HepG2 (cell line): Measurements from ENCODE around the gene MFAP1. TPM values are rescaled to one million over a fixed set of nuclear protein-coding genes. Genes with fewer than 3 reads are reported as not detected.

Source experiments
- ATF2 ChIP-seq: sonication (generic); formaldehyde crosslinking; IDR thresholded peaks from 2 replicates; pipeline ENCODE4 v1.4.0; 2020; ENCODE audit warnings: missing genetic modification reagents
- CEBPZ ChIP-seq: IDR thresholded peaks from 2 replicates; pipeline ENCODE4 v1.6.1; 2012; ENCODE audit warnings: low read length, improper control_type of control experiment
- FIP1L1 ChIP-seq: fragments of 200-400 bp; formaldehyde crosslinking; IDR thresholded peaks from 2 replicates; pipeline ENCODE4 v1.6.1; 2018; ENCODE audit warnings: low read depth, mild to moderate bottlenecking, low read length, moderate library complexity, borderline replicate concordance; ENCODE audit not compliant: insufficient read depth
- GATAD1 ChIP-seq: IDR thresholded peaks from 2 replicates; pipeline ENCODE4 v1.6.1; 2016; ENCODE audit warnings: missing genetic modification reagents, missing compliant biosample characterization
- IRF2 ChIP-seq: IDR thresholded peaks from 2 replicates; pipeline ENCODE4 v1.6.1; 2018; ENCODE audit warnings: missing genetic modification reagents, missing compliant biosample characterization
- PRDM10 ChIP-seq: sonication (generic); formaldehyde crosslinking; IDR thresholded peaks from 2 replicates; pipeline ENCODE4 v1.4.0; 2020; ENCODE audit warnings: low read depth, missing genetic modification reagents
- PTBP1 ChIP-seq: fragments of 200-400 bp; formaldehyde crosslinking; IDR thresholded peaks from 2 replicates; pipeline ENCODE4 v1.6.1; 2018; ENCODE audit warnings: low read length, low read depth; ENCODE audit not compliant: poor library complexity, severe bottlenecking
- ZBTB2 ChIP-seq: sonication (generic); formaldehyde crosslinking; IDR thresholded peaks from 2 replicates; pipeline ENCODE4 v1.8.0; 2022; ENCODE audit warnings: low read depth, missing genetic modification reagents
- ZFP36L1 ChIP-seq: sonication (generic); formaldehyde crosslinking; IDR thresholded peaks from 2 replicates; pipeline ENCODE4 v1.8.0; 2022; ENCODE audit warnings: mild to moderate bottlenecking, missing genetic modification reagents, moderate library complexity
- ZKSCAN1 ChIP-seq: fragments of 150-350 bp; IDR thresholded peaks from 2 replicates; pipeline ENCODE4 v1.6.1; 2014; ENCODE audit warnings: low read length
- ZNF17 ChIP-seq: sonication (generic); formaldehyde crosslinking; IDR thresholded peaks from 2 replicates; pipeline ENCODE4 v1.5.0; 2020; ENCODE audit warnings: mild to moderate bottlenecking, missing genetic modification reagents
- ZNF205 ChIP-seq: IDR thresholded peaks from 2 replicates; pipeline ENCODE4 v1.6.1; 2018; ENCODE audit warnings: missing biosample characterization, missing genetic modification reagents
- ZNF274 ChIP-seq: sonication (generic); formaldehyde crosslinking; IDR thresholded peaks from 2 replicates; pipeline ENCODE4 v1.5.1; 2020; ENCODE audit warnings: mild to moderate bottlenecking, missing genetic modification reagents
- ZNF549 ChIP-seq: sonication (generic); formaldehyde crosslinking; IDR thresholded peaks from 2 replicates; pipeline ENCODE4 v1.5.0; 2020; ENCODE audit warnings: missing genetic modification reagents
- ZNF704 ChIP-seq: sonication (generic); formaldehyde crosslinking; IDR thresholded peaks from 2 replicates; pipeline ENCODE4 v1.8.1; 2023; ENCODE audit warnings: mild to moderate bottlenecking, inconsistent platforms, moderate library complexity, missing genetic modification reagents, borderline replicate concordance
- ZNF891 ChIP-seq: sonication (generic); formaldehyde crosslinking; IDR thresholded peaks from 2 replicates; pipeline ENCODE4 v1.5.0; 2020; ENCODE audit warnings: mild to moderate bottlenecking, missing genetic modification reagents
- ZSCAN12 ChIP-seq: sonication (generic); formaldehyde crosslinking; IDR thresholded peaks from 2 replicates; pipeline ENCODE4 v1.9.0; 2021; ENCODE audit warnings: mild to moderate bottlenecking, missing genetic modification reagents
- polyA plus RNA-seq, 8 experiments: library from polyadenylated mRNA; depleted of rRNA in 3 of 8; stranded (reverse) in 7 of 8; unstranded in 1 of 8; fragments of >200 nt; fragmentation: Illumina TruSeq in 4 of 8; extraction: Trizol in 4 of 8; gene quantifications; 2 replicates each; pipeline versions ENCODE4 v1.2.1 to v1.2.3, GENCODE V29; 2011 to 2016; ENCODE audit warnings: low read depth in 4 of 8, missing spikeins in 1 of 8, mixed read lengths in 1 of 8; ENCODE audit not compliant: insufficient read depth in 1 of 8
- total RNA-seq, 5 experiments: library from RNA; depleted of rRNA; stranded (reverse); fragments of >200 nt; fragmentation: Illumina TruSeq; extraction: Trizol; gene quantifications; 2 replicates each; pipeline ENCODE4 v1.2.3, GENCODE V29; 2016; ENCODE audit warnings: low read depth in 1 of 5

Gene MFAP1
- total and polyA plus RNA-seq, 2 of the 13 experiments (the other 11 are each of a cell fraction or from before 2014, with no cell fraction given) = 11.8 to 39.5 TPM

GRCh38 chr15:43791993-43792760 lies 32.3 kb downstream of the MFAP1 start, which contains the start of gene SERF2 (continued):
- TF ChIP-seq PRDM10 (no peak), ZNF704 (CRISPR knock-in tag) (no peak), CEBPZ (no peak), ZNF549 (CRISPR knock-in tag) (no peak), GATAD1 (CRISPR knock-in tag) (no peak; the same call in 1 of the 2 replicates), ATF2 (CRISPR knock-in tag) (peak; percentile 70; the same call in 1 of the 2 replicates), ZNF205 (peak; percentile 55; the same call in 1 of the 2 replicates), ZSCAN12 (CRISPR knock-in tag) (no peak), FIP1L1 (no peak), ZNF891 (peak; percentile 66; the same call in 1 of the 2 replicates), PTBP1 (no peak), ZBTB2 (CRISPR knock-in tag) (no peak; the same call in 1 of the 2 replicates), ZNF274 (CRISPR knock-in tag) (peak; percentile 70; the same call in 1 of the 2 replicates), IRF2 (CRISPR knock-in tag) (0 out of 2 replicates have a peak, but pooled peaks have one; percentile 7), ZKSCAN1 (no peak), ZFP36L1 (CRISPR knock-in tag) (0 out of 2 replicates have a peak, but pooled peaks have one; percentile 15), ZNF17 (CRISPR knock-in tag) (no peak)
